ENCODE results near the gene PCBP4. TPM values are rescaled to one million over a fixed set of nuclear protein-coding genes. Genes with fewer than 3 reads are reported as not detected.

The PCBP4 gene
- total RNA-seq, 1 experiment from 2014 or later, result 48.8 TPM

GRCh38 chr3:51927061-51927977, 39.9 kb downstream of the PCBP4 start:
- BruUV-seq (replicated peaks), result no TSS peak
- Histone ChIP-seq H3K27me3 (ENCODE audit: insufficient read depth, low read length) (no peaks in the 10 kb centered on the region), H3K4me3 (replicated peaks in 1 of 2; ENCODE audit: low read depth in 1 of 2, low read length in 2 of 2) (no peak overlapping the region), H3K79me2 (ENCODE audit: insufficient read depth, low read length) (no peaks in the 10 kb centered on the region), H3K9me3 (ENCODE audit: control insufficient read depth in 1 of 2, insufficient read depth in 1 of 2, low read depth in 1 of 2, low read length in 2 of 2) (no peaks in the 10 kb centered on the region), H3K36me3 (ENCODE audit: control insufficient read depth in 1 of 2, insufficient read depth in 2 of 2, low read length in 2 of 2) (no peaks in the 10 kb centered on the region), H3K9me2 (ENCODE audit: insufficient read depth) (no peaks in the 10 kb centered on the region), H2AFZ (ENCODE audit: low read depth, low read length, poor library complexity, severe bottlenecking) (no peak overlapping the region), H3K4me2 (ENCODE audit: low read length) (no peak overlapping the region), H3K9ac (ENCODE audit: low read length) (no peak overlapping the region), H4K20me1 (ENCODE audit: insufficient read depth) (no peaks in the 10 kb centered on the region), H3K4me1 (ENCODE audit: control insufficient read depth in 1 of 2, insufficient read depth in 2 of 2, low read length in 2 of 2) (no peaks in the 10 kb centered on the region), H3K27ac (ENCODE audit: low read depth, low read length) (no peak overlapping the region)
- no peak for TF ChIP-seq MAX (IDR thresholded peaks at IDR 0.05)
- no peak for TF ChIP-seq CTCF (IDR thresholded peaks at IDR 0.05 in 2 of 3, conservative IDR thresholded peaks at IDR 0.05 in 1 of 3; ENCODE audit: borderline replicate concordance in 1 of 3, insufficient read depth in 1 of 3, low read depth in 2 of 3, low read length in 2 of 3)
- TF ChIP-seq EZH2phosphoT487 (IDR thresholded peaks at IDR 0.05; ENCODE audit: borderline replicate concordance), result no peak
- no peak for TF ChIP-seq YY1 (IDR thresholded peaks at IDR 0.05; ENCODE audit: extremely low read depth, insufficient replicate concordance, low read depth, low read length)
- no peak for TF ChIP-seq CBX3 (IDR thresholded peaks at IDR 0.05; ENCODE audit: low read depth)
- TF ChIP-seq CEBPB (IDR thresholded peaks at IDR 0.05; ENCODE audit: low read depth), result no peak
- ATAC-seq (no peak), DNase-seq (ENCODE audit: low read depth, low spot score) (no peak)
- RAD21 ChIA-PET (ENCODE audit: low non-redundant PET in 1 of 2, low total read pairs in 2 of 2, uncharacterized antibody in 2 of 2, unreplicated experiment in 2 of 2), result no interaction called here
- POLR2A ChIA-PET, result interaction anchor here (0.7 kb wide), 1 partner anchor 19 kb away, joined by 6 read pairs; no protein-coding TSS in a partner anchor
- CTCF ChIA-PET, result no interaction called here
- intact Hi-C loops (cut with micrococcal nuclease), result no loop called here
